ENCODE results near the gene FAM13B.
"Not testable (repeated sequence)": the region's sequence is repeated elsewhere in the genome, so short reads cannot be mapped to it uniquely, and the experiment has no call there.

Gene FAM13B

GRCh38 chr5:137975208-137975607 is 57.7 kb downstream of the FAM13B start:
- H3K4me3 ChIP-seq (ENCODE audit: insufficient read depth in 1 of 2, low read depth in 1 of 2, low read length in 2 of 2) = no peak overlapping the region
- H2BK5ac ChIP-seq (ENCODE audit: low read depth, low read length, poor library complexity, severe bottlenecking) = no peak overlapping the region
- H3K9ac ChIP-seq (ENCODE audit: low read length) = no peak overlapping the region
- H3K23ac ChIP-seq (ENCODE audit: low read length in 2 of 2) = no peak overlapping the region
- no peak overlapping the region for H4K91ac ChIP-seq (ENCODE audit: low read length)
- no peak for DNase-seq
- H2AK5ac ChIP-seq (ENCODE audit: low read length, severe bottlenecking) = no peak overlapping the region
- no peak overlapping the region for H3K14ac ChIP-seq (ENCODE audit: low read length in 2 of 2)
- H2AFZ ChIP-seq (ENCODE audit: low read depth, low read length) = no peak overlapping the region
- H3K4me1 ChIP-seq (ENCODE audit: control insufficient read depth, insufficient read depth, low read depth, low read length) = no peaks in the 10 kb centered on the region
- H3K36me3 ChIP-seq (ENCODE audit: control insufficient read depth in 1 of 2, insufficient read depth in 2 of 2, low read depth in 1 of 2, low read length in 2 of 2) = peaks cover 3 to 34% of the 10 kb centered on the region in 2 experiments
- no peak overlapping the region for H3K4ac ChIP-seq (ENCODE audit: low read depth in 1 of 2, low read length in 2 of 2)
- H2BK120ac ChIP-seq (ENCODE audit: low read depth, low read length) = no peak overlapping the region
- H3K9me3 ChIP-seq (ENCODE audit: control insufficient read depth, low read length) = no peaks in the 10 kb centered on the region
- H2BK12ac ChIP-seq (ENCODE audit: low read length in 2 of 2) = no peak overlapping the region
- no peak overlapping the region for H3K4me2 ChIP-seq (ENCODE audit: low read length, poor library complexity, severe bottlenecking)
- no peak overlapping the region for H2BK15ac ChIP-seq (ENCODE audit: low read depth, poor library complexity, severe bottlenecking)
- no peak overlapping the region for H4K8ac ChIP-seq (ENCODE audit: low read length)
- no peak overlapping the region for H3K18ac ChIP-seq (ENCODE audit: low read depth in 1 of 2, low read length in 2 of 2)
- H3K27me3 ChIP-seq (ENCODE audit: control insufficient read depth in 1 of 2, insufficient read depth in 1 of 2, low read length in 2 of 2) = no peaks in the 10 kb centered on the region
- no peak overlapping the region for H3K27ac ChIP-seq (ENCODE audit: low read length, poor library complexity, severe bottlenecking)
- WGBS = 97% methylated on average over 3 of the region's 3 CpGs
- peaks cover 11% of the 10 kb centered on the region for H3K79me1 ChIP-seq (replicated peaks; ENCODE audit: low read length, poor library complexity, severe bottlenecking)

GRCh38 chr5:137970384-137970783 is 62.5 kb downstream of the FAM13B start:
- not testable (repeated sequence) for H3K4me1 ChIP-seq (ENCODE audit: control insufficient read depth, insufficient read depth, low read depth, low read length); H3K14ac ChIP-seq (ENCODE audit: low read length in 2 of 2); H2AFZ ChIP-seq (ENCODE audit: low read depth, low read length); H3K27me3 ChIP-seq (ENCODE audit: control insufficient read depth in 1 of 2, insufficient read depth in 1 of 2, low read length in 2 of 2); H3K4ac ChIP-seq (ENCODE audit: low read depth in 1 of 2, low read length in 2 of 2); H3K79me1 ChIP-seq (replicated peaks; ENCODE audit: low read length, poor library complexity, severe bottlenecking); H2BK5ac ChIP-seq (ENCODE audit: low read depth, low read length, poor library complexity, severe bottlenecking); H2BK12ac ChIP-seq (ENCODE audit: low read length in 2 of 2); H2AK5ac ChIP-seq (ENCODE audit: low read length, severe bottlenecking); H3K9ac ChIP-seq (ENCODE audit: low read length); DNase-seq; H4K91ac ChIP-seq (ENCODE audit: low read length); H3K18ac ChIP-seq (ENCODE audit: low read depth in 1 of 2, low read length in 2 of 2); H3K9me3 ChIP-seq (ENCODE audit: control insufficient read depth, low read length); H2BK15ac ChIP-seq (ENCODE audit: low read depth, poor library complexity, severe bottlenecking); H3K23ac ChIP-seq (ENCODE audit: low read length in 2 of 2); H4K8ac ChIP-seq (ENCODE audit: low read length); H3K4me2 ChIP-seq (ENCODE audit: low read length, poor library complexity, severe bottlenecking); H3K27ac ChIP-seq (ENCODE audit: low read length, poor library complexity, severe bottlenecking); H3K4me3 ChIP-seq (ENCODE audit: insufficient read depth in 1 of 2, low read depth in 1 of 2, low read length in 2 of 2); H2BK120ac ChIP-seq (ENCODE audit: low read depth, low read length)
- WGBS = 100% methylated on average over 1 of the region's 4 CpGs
- H3K36me3 ChIP-seq (ENCODE audit: control insufficient read depth in 1 of 2, insufficient read depth in 2 of 2, low read depth in 1 of 2, low read length in 2 of 2) = peaks cover 5 to 22% of the 10 kb centered on the region in 2 experiments

GRCh38 chr5:137960819-137961218 is 72.1 kb downstream of the FAM13B start:
- Histone ChIP-seq H2BK12ac (ENCODE audit: low read length in 2 of 2) (no peak overlapping the region), H3K4ac (ENCODE audit: low read depth in 1 of 2, low read length in 2 of 2) (no peak overlapping the region), H3K9ac (ENCODE audit: low read length) (no peak overlapping the region), H3K4me3 (ENCODE audit: insufficient read depth in 1 of 2, low read depth in 1 of 2, low read length in 2 of 2) (no peak overlapping the region), H3K14ac (ENCODE audit: low read length in 2 of 2) (no peak overlapping the region), H3K36me3 (ENCODE audit: control insufficient read depth in 1 of 2, insufficient read depth in 2 of 2, low read depth in 1 of 2, low read length in 2 of 2) (peaks cover 7 to 70% of the 10 kb centered on the region in 2 experiments), H2BK120ac (ENCODE audit: low read depth, low read length) (no peak overlapping the region), H3K4me1 (ENCODE audit: control insufficient read depth, insufficient read depth, low read depth, low read length) (no peaks in the 10 kb centered on the region), H3K27ac (ENCODE audit: low read length, poor library complexity, severe bottlenecking) (no peak overlapping the region), H3K23ac (ENCODE audit: low read length in 2 of 2) (no peak overlapping the region), H3K4me2 (ENCODE audit: low read length, poor library complexity, severe bottlenecking) (no peak overlapping the region), H3K27me3 (ENCODE audit: control insufficient read depth in 1 of 2, insufficient read depth in 1 of 2, low read length in 2 of 2) (no peaks in the 10 kb centered on the region), H4K8ac (ENCODE audit: low read length) (no peak overlapping the region), H3K79me1 (replicated peaks; ENCODE audit: low read length, poor library complexity, severe bottlenecking) (peaks cover 15% of the 10 kb centered on the region), H3K18ac (ENCODE audit: low read depth in 1 of 2, low read length in 2 of 2) (no peak overlapping the region), H3K9me3 (ENCODE audit: control insufficient read depth, low read length) (no peaks in the 10 kb centered on the region), H2BK5ac (ENCODE audit: low read depth, low read length, poor library complexity, severe bottlenecking) (no peak overlapping the region), H4K91ac (ENCODE audit: low read length) (no peak overlapping the region), H2AK5ac (ENCODE audit: low read length, severe bottlenecking) (no peak overlapping the region), H2AFZ (ENCODE audit: low read depth, low read length) (no peak overlapping the region), H2BK15ac (ENCODE audit: low read depth, poor library complexity, severe bottlenecking) (no peak overlapping the region)
- 100% methylated on average over 3 of the region's 3 CpGs for WGBS
- DNase-seq = no peak

GRCh38 chr5:137960141-137960540 is 72.7 kb downstream of the FAM13B start:
- H3K4ac ChIP-seq (ENCODE audit: low read depth in 1 of 2, low read length in 2 of 2) = no peak overlapping the region
- H3K4me2 ChIP-seq (ENCODE audit: low read length, poor library complexity, severe bottlenecking) = no peak overlapping the region
- no peak overlapping the region for H2AFZ ChIP-seq (ENCODE audit: low read depth, low read length)
- H3K27ac ChIP-seq (ENCODE audit: low read length, poor library complexity, severe bottlenecking) = no peak overlapping the region
- DNase-seq = no peak
- no peaks in the 10 kb centered on the region for H3K4me1 ChIP-seq (ENCODE audit: control insufficient read depth, insufficient read depth, low read depth, low read length)
- H2BK15ac ChIP-seq (ENCODE audit: low read depth, poor library complexity, severe bottlenecking) = no peak overlapping the region
- no peak overlapping the region for H2BK120ac ChIP-seq (ENCODE audit: low read depth, low read length)
- WGBS = 100% methylated on average over 2 of the region's 2 CpGs
- no peak overlapping the region for H3K4me3 ChIP-seq (ENCODE audit: insufficient read depth in 1 of 2, low read depth in 1 of 2, low read length in 2 of 2)
- peak overlapping the region; percentile 31 for H2BK5ac ChIP-seq (ENCODE audit: low read depth, low read length, poor library complexity, severe bottlenecking)
- no peak overlapping the region for H2AK5ac ChIP-seq (ENCODE audit: low read length, severe bottlenecking)
- H2BK12ac ChIP-seq (ENCODE audit: low read length in 2 of 2) = no peak overlapping the region
- H3K27me3 ChIP-seq (ENCODE audit: control insufficient read depth in 1 of 2, insufficient read depth in 1 of 2, low read length in 2 of 2) = no peaks in the 10 kb centered on the region
- no peak overlapping the region for H4K91ac ChIP-seq (ENCODE audit: low read length)
- no peak overlapping the region for H3K14ac ChIP-seq (ENCODE audit: low read length in 2 of 2)
- no peaks in the 10 kb centered on the region for H3K9me3 ChIP-seq (ENCODE audit: control insufficient read depth, low read length)
- H3K9ac ChIP-seq (ENCODE audit: low read length) = no peak overlapping the region
- no peak overlapping the region for H4K8ac ChIP-seq (ENCODE audit: low read length)
- H3K79me1 ChIP-seq (replicated peaks; ENCODE audit: low read length, poor library complexity, severe bottlenecking) = peaks cover 12% of the 10 kb centered on the region
- H3K23ac ChIP-seq (ENCODE audit: low read length in 2 of 2) = no peak overlapping the region
- peaks cover 7 to 71% of the 10 kb centered on the region in 2 experiments for H3K36me3 ChIP-seq (ENCODE audit: control insufficient read depth in 1 of 2, insufficient read depth in 2 of 2, low read depth in 1 of 2, low read length in 2 of 2)
- H3K18ac ChIP-seq (ENCODE audit: low read depth in 1 of 2, low read length in 2 of 2) = no peak overlapping the region
